ENCODE results near the gene ZNF575.
A peak's percentile ranks its signal among the peaks of the same experiment; 100 is the strongest.

The ZNF575 gene

DNA sequence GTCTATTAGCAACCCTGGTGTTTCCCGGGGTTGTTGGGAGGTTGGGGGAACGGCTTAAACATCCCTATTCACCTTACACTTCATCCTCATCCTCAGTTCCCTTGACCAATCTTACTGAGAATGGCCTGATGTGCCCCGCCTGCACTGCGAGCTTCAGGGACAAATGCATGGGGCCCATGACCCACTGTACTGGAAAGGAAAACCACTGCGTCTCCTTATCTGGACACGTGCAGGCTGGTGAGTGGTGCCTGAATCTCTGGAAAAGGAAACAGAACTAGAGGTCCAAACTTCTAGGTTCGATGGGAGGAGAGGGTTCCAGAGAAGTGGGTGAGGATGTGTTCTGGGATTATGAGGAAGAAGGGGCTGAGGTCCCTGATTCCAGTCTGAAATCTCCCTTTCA is 48.5 kb downstream of the ZNF575 start:
- H3K4me3 ChIP-seq (ENCODE audit: low read depth, low read length): peak overlapping the region; percentile 13
- no peak for DNase-seq (ENCODE audit: low read depth)
- TF ChIP-seq, protein P1, sequence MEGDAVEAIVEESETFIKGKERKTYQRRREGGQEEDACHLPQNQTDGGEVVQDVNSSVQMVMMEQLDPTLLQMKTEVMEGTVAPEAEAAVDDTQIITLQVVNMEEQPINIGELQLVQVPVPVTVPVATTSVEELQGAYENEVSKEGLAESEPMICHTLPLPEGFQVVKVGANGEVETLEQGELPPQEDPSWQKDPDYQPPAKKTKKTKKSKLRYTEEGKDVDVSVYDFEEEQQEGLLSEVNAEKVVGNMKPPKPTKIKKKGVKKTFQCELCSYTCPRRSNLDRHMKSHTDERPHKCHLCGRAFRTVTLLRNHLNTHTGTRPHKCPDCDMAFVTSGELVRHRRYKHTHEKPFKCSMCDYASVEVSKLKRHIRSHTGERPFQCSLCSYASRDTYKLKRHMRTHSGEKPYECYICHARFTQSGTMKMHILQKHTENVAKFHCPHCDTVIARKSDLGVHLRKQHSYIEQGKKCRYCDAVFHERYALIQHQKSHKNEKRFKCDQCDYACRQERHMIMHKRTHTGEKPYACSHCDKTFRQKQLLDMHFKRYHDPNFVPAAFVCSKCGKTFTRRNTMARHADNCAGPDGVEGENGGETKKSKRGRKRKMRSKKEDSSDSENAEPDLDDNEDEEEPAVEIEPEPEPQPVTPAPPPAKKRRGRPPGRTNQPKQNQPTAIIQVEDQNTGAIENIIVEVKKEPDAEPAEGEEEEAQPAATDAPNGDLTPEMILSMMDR (IDR thresholded peaks at IDR 0.05; ENCODE audit: low read depth, low read length, missing control alignments): no peak

DNA sequence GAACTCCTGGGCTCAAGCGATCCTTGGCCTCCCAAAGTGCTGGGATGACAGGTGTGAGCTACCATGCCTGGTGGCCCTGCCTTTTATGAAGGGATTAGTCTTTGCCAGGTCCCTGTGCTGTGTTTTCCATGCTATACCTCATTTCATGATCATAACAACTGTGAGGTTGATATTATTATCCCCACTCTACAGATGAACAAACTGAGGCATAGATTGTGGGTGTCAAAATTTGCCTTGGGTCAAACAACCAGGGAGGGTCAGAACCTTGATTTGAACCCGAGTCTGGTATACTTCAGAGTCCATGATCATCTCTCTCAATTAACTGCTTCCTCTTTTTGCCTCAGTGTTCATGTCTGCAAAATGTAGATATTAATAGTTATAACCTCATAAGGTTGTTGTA is 49.5 kb downstream of the ZNF575 start:
- no peak overlapping the region for H3K4me3 ChIP-seq (ENCODE audit: low read depth, low read length)
- TF ChIP-seq, protein P1 (IDR thresholded peaks at IDR 0.05; ENCODE audit: low read depth, low read length, missing control alignments): no peak
- DNase-seq (ENCODE audit: low read depth): no peak

DNA sequence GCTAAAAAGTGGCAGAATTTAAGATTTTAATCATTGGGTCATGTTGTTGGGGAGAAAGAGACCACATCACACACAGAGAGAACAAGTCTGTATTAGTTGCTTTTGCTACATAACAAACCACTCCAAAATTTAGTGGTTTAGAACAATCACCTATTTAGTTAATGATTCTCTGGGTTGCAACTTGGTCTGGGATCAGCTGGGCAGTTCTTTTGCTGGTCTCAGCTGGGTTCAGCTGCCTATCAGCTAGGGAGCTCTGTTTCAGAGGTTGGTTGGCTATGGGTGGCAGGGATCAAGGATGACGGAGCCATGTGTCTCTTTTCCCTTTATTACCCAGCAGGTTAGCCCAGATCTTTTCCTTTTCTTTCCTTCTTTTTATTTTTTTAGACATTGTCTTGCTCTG is 51.5 kb downstream of the ZNF575 start:
- no peak overlapping the region for H3K4me3 ChIP-seq (ENCODE audit: low read depth, low read length)
- TF ChIP-seq, protein P1 (IDR thresholded peaks at IDR 0.05; ENCODE audit: low read depth, low read length, missing control alignments): no peak
- no peak for DNase-seq (ENCODE audit: low read depth)

Data from GM12864 (cell line).